ENCODE data around the gene ARID1B. TPM values are rescaled to one million over a fixed set of nuclear protein-coding genes. Genes with fewer than 3 reads are reported as not detected.

The ARID1B gene
- total and polyA plus RNA-seq, 9 of the 15 experiments (the other 6 are each of a cell fraction or from before 2014, with no cell fraction given), result 12.5 to 50.5 (median 25.8) TPM

GRCh38 chr6:157221049-157221816, 444.1 kb downstream of the ARID1B start (continued):
- TF ChIP-seq, protein P1, sequence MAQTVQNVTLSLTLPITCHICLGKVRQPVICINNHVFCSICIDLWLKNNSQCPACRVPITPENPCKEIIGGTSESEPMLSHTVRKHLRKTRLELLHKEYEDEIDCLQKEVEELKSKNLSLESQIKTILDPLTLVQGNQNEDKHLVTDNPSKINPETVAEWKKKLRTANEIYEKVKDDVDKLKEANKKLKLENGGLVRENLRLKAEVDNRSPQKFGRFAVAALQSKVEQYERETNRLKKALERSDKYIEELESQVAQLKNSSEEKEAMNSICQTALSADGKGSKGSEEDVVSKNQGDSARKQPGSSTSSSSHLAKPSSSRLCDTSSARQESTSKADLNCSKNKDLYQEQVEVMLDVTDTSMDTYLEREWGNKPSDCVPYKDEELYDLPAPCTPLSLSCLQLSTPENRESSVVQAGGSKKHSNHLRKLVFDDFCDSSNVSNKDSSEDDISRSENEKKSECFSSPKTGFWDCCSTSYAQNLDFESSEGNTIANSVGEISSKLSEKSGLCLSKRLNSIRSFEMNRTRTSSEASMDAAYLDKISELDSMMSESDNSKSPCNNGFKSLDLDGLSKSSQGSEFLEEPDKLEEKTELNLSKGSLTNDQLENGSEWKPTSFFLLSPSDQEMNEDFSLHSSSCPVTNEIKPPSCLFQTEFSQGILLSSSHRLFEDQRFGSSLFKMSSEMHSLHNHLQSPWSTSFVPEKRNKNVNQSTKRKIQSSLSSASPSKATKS (CRISPR knock-in tag; IDR thresholded peaks at IDR 0.05), result no peak
- TF ChIP-seq BRD4 (IDR thresholded peaks at IDR 0.05), result 0 out of 2 replicates have a peak, but pooled peaks have one; percentile 52
- TF ChIP-seq ZNF24 (IDR thresholded peaks at IDR 0.05), result no peak
- TF ChIP-seq HSF4 (CRISPR knock-in tag; IDR thresholded peaks at IDR 0.05; ENCODE audit: borderline replicate concordance), result no peak
- TF ChIP-seq ZNF274 (IDR thresholded peaks at IDR 0.05; ENCODE audit: borderline replicate concordance, low read depth, low read length), result no peak
- TF ChIP-seq, protein P2, sequence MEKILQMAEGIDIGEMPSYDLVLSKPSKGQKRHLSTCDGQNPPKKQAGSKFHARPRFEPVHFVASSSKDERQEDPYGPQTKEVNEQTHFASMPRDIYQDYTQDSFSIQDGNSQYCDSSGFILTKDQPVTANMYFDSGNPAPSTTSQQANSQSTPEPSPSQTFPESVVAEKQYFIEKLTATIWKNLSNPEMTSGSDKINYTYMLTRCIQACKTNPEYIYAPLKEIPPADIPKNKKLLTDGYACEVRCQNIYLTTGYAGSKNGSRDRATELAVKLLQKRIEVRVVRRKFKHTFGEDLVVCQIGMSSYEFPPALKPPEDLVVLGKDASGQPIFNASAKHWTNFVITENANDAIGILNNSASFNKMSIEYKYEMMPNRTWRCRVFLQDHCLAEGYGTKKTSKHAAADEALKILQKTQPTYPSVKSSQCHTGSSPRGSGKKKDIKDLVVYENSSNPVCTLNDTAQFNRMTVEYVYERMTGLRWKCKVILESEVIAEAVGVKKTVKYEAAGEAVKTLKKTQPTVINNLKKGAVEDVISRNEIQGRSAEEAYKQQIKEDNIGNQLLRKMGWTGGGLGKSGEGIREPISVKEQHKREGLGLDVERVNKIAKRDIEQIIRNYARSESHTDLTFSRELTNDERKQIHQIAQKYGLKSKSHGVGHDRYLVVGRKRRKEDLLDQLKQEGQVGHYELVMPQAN (IDR thresholded peaks at IDR 0.05; ENCODE audit: borderline replicate concordance), result no peak
- peak; percentile 67; the same call in 1 of the 2 replicates for TF ChIP-seq ZBTB9 (CRISPR knock-in tag; IDR thresholded peaks at IDR 0.05)
- 0 out of 2 replicates have a peak, but pooled peaks have one; percentile 48 for TF ChIP-seq KLF1 (tag; IDR thresholded peaks at IDR 0.05)
- TF ChIP-seq CHD1 (IDR thresholded peaks at IDR 0.05; ENCODE audit: low read length), result no peak
- TF ChIP-seq, protein P3, sequence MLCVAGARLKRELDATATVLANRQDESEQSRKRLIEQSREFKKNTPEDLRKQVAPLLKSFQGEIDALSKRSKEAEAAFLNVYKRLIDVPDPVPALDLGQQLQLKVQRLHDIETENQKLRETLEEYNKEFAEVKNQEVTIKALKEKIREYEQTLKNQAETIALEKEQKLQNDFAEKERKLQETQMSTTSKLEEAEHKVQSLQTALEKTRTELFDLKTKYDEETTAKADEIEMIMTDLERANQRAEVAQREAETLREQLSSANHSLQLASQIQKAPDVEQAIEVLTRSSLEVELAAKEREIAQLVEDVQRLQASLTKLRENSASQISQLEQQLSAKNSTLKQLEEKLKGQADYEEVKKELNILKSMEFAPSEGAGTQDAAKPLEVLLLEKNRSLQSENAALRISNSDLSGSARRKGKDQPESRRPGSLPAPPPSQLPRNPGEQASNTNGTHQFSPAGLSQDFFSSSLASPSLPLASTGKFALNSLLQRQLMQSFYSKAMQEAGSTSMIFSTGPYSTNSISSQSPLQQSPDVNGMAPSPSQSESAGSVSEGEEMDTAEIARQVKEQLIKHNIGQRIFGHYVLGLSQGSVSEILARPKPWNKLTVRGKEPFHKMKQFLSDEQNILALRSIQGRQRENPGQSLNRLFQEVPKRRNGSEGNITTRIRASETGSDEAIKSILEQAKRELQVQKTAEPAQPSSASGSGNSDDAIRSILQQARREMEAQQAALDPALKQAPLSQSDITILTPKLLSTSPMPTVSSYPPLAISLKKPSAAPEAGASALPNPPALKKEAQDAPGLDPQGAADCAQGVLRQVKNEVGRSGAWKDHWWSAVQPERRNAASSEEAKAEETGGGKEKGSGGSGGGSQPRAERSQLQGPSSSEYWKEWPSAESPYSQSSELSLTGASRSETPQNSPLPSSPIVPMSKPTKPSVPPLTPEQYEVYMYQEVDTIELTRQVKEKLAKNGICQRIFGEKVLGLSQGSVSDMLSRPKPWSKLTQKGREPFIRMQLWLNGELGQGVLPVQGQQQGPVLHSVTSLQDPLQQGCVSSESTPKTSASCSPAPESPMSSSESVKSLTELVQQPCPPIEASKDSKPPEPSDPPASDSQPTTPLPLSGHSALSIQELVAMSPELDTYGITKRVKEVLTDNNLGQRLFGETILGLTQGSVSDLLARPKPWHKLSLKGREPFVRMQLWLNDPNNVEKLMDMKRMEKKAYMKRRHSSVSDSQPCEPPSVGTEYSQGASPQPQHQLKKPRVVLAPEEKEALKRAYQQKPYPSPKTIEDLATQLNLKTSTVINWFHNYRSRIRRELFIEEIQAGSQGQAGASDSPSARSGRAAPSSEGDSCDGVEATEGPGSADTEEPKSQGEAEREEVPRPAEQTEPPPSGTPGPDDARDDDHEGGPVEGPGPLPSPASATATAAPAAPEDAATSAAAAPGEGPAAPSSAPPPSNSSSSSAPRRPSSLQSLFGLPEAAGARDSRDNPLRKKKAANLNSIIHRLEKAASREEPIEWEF (CRISPR knock-in tag; IDR thresholded peaks at IDR 0.05), result no peak
- no peak for TF ChIP-seq SNRNP70 (optimal IDR thresholded peaks at IDR 0.05; ENCODE audit: low read depth, low read length)
- no peak for TF ChIP-seq RAD21 (CRISPR knock-in tag; conservative IDR thresholded peaks at IDR 0.05 in 1 of 2, IDR thresholded peaks at IDR 0.05 in 1 of 2)
- no peak for TF ChIP-seq KAT7 (CRISPR knock-in tag; IDR thresholded peaks at IDR 0.05; ENCODE audit: borderline replicate concordance)
- TF ChIP-seq, protein P4, sequence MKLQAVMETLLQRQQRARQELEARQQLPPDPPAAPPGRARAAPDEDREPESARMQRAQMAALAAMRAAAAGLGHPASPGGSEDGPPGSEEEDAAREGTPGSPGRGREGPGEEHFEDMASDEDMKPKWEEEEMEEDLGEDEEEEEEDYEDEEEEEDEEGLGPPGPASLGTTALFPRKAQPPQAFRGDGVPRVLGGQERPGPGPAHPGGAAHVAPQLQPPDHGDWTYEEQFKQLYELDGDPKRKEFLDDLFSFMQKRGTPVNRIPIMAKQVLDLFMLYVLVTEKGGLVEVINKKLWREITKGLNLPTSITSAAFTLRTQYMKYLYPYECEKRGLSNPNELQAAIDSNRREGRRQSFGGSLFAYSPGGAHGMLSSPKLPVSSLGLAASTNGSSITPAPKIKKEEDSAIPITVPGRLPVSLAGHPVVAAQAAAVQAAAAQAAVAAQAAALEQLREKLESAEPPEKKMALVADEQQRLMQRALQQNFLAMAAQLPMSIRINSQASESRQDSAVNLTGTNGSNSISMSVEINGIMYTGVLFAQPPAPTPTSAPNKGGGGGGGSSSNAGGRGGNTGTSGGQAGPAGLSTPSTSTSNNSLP (IDR thresholded peaks at IDR 0.05; ENCODE audit: borderline replicate concordance, low read depth, low read length), result no peak
